H1 (cell line): ENCODE results near the gene TTC3. TPM values are rescaled to one million over a fixed set of nuclear protein-coding genes. Genes with fewer than 3 reads are reported as not detected.

Experiments
- GABPA ChIP-seq: IDR thresholded peaks from 2 replicates; pipeline ENCODE4 v1.6.1; 2011; ENCODE audit warnings: mild to moderate bottlenecking, low read length, moderate library complexity, borderline replicate concordance; ENCODE audit not compliant: insufficient read depth
- HDAC6 ChIP-seq: IDR thresholded peaks from one replicate; pipeline ENCODE4 v1.7.1; 2012; ENCODE audit warnings: low read depth, mild to moderate bottlenecking, inconsistent platforms, low read length, moderate library complexity
- NRF1 ChIP-seq: IDR thresholded peaks from 2 replicates; pipeline ENCODE4 v1.6.1; 2011; ENCODE audit warnings: mild to moderate bottlenecking, low read depth, low read length, improper control_type of control experiment
- RXRA ChIP-seq: IDR thresholded peaks from 2 replicates; pipeline ENCODE4 v1.6.1; 2011; ENCODE audit warnings: low read depth, mild to moderate bottlenecking, low read length, moderate library complexity; ENCODE audit not compliant: insufficient read depth
- SP2 ChIP-seq: IDR thresholded peaks from 2 replicates; pipeline ENCODE4 v1.6.1; 2012; ENCODE audit warnings: mild to moderate bottlenecking, low read length, inconsistent platforms
- TCF12 ChIP-seq: IDR thresholded peaks from 2 replicates; pipeline ENCODE4 v1.6.1; 2011; ENCODE audit warnings: low read depth, mild to moderate bottlenecking, low read length
- polyA plus RNA-seq, 7 experiments: library from polyadenylated mRNA; depleted of rRNA in 3 of 7; stranded (reverse) in 5 of 7; unstranded in 2 of 7; fragments of >200 nt in 5 of 7; fragments of 200-250 nt in 2 of 7; gene quantifications; 1 replicate in 5 of 7; 2 replicates in 1 of 7; 4 replicates in 1 of 7; pipeline versions ENCODE4 v1.2.1 to v1.2.3, GENCODE V29; 2011 to 2013; ENCODE audit warnings: missing spikeins in 2 of 7, mixed read lengths in 2 of 7
- total RNA-seq: library from RNA; stranded (reverse); fragmentation: NEBNext Ultra II Directional; extraction: Animal tissue kit (Norgen Biotek cat#: 25700); gene quantifications from 2 replicates; pipeline ENCODE4 v1.2.1, GENCODE V29; 2021
- TF ChIP-seq, protein P1 (sequence below): fragments of 300-600 bp; sonication (generic); IDR thresholded peaks from 2 replicates; pipeline ENCODE4 v1.7.1; 2012; ENCODE audit warnings: low read length, moderate library complexity, mild to moderate bottlenecking, inconsistent platforms; ENCODE audit not compliant: insufficient replicate concordance
- TF ChIP-seq, protein P2 (sequence below), 3 experiments: IDR thresholded peaks; 1 replicate in 2 of 3; 2 replicates in 1 of 3; pipeline versions ENCODE4 v1.5.1 to v1.6.1; 2011; ENCODE audit warnings: low read length in 3 of 3, mild to moderate bottlenecking in 3 of 3, inconsistent platforms in 2 of 3, low read depth in 1 of 3, moderate library complexity in 1 of 3; ENCODE audit not compliant: insufficient read depth in 1 of 3; ENCODE audit errors: control extremely low read depth in 1 of 3
- TF ChIP-seq, protein P3 (sequence below): IDR thresholded peaks from 2 replicates; pipeline ENCODE4 v1.6.1; 2012; ENCODE audit warnings: inconsistent platforms

Gene TTC3
- total and polyA plus RNA-seq, 2 of the 8 experiments (the other 6 are each of a cell fraction or from before 2014, with no cell fraction given) = 11.0 to 36.2 TPM

DNA sequence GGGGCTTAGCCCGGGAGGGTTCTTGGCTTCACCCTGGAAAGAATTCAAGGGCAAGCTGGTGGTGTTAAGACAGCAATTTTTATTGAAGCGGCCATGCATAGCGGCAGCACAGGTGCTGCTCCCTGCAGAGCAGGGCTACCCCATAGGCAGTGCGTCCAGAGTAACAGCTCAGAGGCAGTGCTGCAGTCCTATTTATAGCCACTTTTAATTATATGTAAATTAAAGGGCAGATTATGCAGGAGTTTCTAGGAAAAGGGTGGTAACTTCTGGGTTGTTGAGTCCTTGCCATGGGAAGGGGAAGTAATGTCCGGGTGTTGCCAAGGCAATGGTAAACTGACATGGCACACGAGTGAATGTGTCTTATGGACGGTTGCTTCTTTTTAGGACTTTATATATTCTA lies 137.1 kb downstream of the TTC3 start (continued):
- TF ChIP-seq, protein P1, sequence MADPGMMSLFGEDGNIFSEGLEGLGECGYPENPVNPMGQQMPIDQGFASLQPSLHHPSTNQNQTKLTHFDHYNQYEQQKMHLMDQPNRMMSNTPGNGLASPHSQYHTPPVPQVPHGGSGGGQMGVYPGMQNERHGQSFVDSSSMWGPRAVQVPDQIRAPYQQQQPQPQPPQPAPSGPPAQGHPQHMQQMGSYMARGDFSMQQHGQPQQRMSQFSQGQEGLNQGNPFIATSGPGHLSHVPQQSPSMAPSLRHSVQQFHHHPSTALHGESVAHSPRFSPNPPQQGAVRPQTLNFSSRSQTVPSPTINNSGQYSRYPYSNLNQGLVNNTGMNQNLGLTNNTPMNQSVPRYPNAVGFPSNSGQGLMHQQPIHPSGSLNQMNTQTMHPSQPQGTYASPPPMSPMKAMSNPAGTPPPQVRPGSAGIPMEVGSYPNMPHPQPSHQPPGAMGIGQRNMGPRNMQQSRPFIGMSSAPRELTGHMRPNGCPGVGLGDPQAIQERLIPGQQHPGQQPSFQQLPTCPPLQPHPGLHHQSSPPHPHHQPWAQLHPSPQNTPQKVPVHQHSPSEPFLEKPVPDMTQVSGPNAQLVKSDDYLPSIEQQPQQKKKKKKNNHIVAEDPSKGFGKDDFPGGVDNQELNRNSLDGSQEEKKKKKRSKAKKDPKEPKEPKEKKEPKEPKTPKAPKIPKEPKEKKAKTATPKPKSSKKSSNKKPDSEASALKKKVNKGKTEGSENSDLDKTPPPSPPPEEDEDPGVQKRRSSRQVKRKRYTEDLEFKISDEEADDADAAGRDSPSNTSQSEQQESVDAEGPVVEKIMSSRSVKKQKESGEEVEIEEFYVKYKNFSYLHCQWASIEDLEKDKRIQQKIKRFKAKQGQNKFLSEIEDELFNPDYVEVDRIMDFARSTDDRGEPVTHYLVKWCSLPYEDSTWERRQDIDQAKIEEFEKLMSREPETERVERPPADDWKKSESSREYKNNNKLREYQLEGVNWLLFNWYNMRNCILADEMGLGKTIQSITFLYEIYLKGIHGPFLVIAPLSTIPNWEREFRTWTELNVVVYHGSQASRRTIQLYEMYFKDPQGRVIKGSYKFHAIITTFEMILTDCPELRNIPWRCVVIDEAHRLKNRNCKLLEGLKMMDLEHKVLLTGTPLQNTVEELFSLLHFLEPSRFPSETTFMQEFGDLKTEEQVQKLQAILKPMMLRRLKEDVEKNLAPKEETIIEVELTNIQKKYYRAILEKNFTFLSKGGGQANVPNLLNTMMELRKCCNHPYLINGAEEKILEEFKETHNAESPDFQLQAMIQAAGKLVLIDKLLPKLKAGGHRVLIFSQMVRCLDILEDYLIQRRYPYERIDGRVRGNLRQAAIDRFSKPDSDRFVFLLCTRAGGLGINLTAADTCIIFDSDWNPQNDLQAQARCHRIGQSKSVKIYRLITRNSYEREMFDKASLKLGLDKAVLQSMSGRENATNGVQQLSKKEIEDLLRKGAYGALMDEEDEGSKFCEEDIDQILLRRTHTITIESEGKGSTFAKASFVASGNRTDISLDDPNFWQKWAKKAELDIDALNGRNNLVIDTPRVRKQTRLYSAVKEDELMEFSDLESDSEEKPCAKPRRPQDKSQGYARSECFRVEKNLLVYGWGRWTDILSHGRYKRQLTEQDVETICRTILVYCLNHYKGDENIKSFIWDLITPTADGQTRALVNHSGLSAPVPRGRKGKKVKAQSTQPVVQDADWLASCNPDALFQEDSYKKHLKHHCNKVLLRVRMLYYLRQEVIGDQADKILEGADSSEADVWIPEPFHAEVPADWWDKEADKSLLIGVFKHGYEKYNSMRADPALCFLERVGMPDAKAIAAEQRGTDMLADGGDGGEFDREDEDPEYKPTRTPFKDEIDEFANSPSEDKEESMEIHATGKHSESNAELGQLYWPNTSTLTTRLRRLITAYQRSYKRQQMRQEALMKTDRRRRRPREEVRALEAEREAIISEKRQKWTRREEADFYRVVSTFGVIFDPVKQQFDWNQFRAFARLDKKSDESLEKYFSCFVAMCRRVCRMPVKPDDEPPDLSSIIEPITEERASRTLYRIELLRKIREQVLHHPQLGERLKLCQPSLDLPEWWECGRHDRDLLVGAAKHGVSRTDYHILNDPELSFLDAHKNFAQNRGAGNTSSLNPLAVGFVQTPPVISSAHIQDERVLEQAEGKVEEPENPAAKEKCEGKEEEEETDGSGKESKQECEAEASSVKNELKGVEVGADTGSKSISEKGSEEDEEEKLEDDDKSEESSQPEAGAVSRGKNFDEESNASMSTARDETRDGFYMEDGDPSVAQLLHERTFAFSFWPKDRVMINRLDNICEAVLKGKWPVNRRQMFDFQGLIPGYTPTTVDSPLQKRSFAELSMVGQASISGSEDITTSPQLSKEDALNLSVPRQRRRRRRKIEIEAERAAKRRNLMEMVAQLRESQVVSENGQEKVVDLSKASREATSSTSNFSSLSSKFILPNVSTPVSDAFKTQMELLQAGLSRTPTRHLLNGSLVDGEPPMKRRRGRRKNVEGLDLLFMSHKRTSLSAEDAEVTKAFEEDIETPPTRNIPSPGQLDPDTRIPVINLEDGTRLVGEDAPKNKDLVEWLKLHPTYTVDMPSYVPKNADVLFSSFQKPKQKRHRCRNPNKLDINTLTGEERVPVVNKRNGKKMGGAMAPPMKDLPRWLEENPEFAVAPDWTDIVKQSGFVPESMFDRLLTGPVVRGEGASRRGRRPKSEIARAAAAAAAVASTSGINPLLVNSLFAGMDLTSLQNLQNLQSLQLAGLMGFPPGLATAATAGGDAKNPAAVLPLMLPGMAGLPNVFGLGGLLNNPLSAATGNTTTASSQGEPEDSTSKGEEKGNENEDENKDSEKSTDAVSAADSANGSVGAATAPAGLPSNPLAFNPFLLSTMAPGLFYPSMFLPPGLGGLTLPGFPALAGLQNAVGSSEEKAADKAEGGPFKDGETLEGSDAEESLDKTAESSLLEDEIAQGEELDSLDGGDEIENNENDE = no peak
- TF ChIP-seq NRF1 (no peak), HDAC6 (no peak), SP2 (no peak), RXRA (no peak), TCF12 (no peak), GABPA (no peak)
- TF ChIP-seq, protein P2, sequence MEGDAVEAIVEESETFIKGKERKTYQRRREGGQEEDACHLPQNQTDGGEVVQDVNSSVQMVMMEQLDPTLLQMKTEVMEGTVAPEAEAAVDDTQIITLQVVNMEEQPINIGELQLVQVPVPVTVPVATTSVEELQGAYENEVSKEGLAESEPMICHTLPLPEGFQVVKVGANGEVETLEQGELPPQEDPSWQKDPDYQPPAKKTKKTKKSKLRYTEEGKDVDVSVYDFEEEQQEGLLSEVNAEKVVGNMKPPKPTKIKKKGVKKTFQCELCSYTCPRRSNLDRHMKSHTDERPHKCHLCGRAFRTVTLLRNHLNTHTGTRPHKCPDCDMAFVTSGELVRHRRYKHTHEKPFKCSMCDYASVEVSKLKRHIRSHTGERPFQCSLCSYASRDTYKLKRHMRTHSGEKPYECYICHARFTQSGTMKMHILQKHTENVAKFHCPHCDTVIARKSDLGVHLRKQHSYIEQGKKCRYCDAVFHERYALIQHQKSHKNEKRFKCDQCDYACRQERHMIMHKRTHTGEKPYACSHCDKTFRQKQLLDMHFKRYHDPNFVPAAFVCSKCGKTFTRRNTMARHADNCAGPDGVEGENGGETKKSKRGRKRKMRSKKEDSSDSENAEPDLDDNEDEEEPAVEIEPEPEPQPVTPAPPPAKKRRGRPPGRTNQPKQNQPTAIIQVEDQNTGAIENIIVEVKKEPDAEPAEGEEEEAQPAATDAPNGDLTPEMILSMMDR (IDR thresholded peaks at IDR 0.05; ENCODE audit: control extremely low read depth in 1 of 3, insufficient read depth in 1 of 3, low read depth in 1 of 3, low read length in 3 of 3) = no peak
- TF ChIP-seq, protein P3, sequence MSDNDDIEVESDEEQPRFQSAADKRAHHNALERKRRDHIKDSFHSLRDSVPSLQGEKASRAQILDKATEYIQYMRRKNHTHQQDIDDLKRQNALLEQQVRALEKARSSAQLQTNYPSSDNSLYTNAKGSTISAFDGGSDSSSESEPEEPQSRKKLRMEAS = no peak
